ENCODE data around the gene SUGT1. TPM values are rescaled to one million over a fixed set of nuclear protein-coding genes. Genes with fewer than 3 reads are reported as not detected.

The SUGT1 gene
- polyA plus RNA-seq, 1 donor from 2014 or later = 57.5 TPM

DNA sequence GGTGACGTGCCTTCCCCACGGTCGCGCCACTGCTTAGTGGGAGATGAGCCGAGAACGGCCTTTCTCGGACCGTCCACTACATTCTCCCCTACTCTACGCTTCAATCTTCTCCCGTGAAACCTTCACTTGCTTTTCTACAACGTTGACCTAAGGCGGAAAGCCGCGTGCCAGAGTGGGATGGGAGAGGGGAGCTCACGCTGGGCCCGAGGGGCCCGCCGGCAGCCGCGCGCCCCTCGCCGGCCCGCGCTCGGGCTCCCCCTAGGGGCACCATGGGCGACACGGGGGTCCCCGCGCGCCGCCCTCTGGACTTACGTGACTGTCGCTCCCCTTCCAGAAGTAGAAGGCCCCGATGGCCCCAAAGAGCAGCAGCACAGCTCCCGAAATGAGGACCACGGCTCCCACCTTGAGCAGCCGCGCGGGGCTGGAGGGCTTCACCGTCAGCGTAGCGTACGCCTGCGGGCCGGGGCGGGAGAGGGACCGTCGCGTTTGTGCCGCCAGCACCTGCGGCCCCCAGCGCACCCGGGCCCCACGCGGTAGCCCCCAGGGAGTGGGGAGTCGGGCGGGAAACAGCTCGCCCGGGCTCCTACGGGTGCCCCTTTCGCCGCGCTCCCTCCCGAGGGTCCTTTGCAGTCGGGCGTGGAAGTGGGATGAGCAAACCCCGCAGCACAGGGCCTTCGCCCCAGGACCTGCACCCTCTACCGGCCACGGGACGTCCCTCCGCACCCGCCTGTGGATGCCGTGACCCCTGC, 86.3 kb downstream of the SUGT1 start:
- no peaks in the 10 kb centered on the region for H4K20me1 ChIP-seq (ENCODE audit: insufficient read depth)
- peaks cover 2% of the 10 kb centered on the region for H3F3A ChIP-seq (ENCODE audit: insufficient read depth, low read length, poor library complexity, severe bottlenecking)
- H3K9me2 ChIP-seq (ENCODE audit: insufficient read depth, low read length) = no peaks in the 10 kb centered on the region
- H2AFZ ChIP-seq (ENCODE audit: low read depth, low read length) = no peak overlapping the region
- H3K36me3 ChIP-seq (ENCODE audit: insufficient read depth, low read length) = no peaks in the 10 kb centered on the region
- no peaks in the 10 kb centered on the region for H3K9me3 ChIP-seq (ENCODE audit: low read length)
- TF ChIP-seq, protein P1, sequence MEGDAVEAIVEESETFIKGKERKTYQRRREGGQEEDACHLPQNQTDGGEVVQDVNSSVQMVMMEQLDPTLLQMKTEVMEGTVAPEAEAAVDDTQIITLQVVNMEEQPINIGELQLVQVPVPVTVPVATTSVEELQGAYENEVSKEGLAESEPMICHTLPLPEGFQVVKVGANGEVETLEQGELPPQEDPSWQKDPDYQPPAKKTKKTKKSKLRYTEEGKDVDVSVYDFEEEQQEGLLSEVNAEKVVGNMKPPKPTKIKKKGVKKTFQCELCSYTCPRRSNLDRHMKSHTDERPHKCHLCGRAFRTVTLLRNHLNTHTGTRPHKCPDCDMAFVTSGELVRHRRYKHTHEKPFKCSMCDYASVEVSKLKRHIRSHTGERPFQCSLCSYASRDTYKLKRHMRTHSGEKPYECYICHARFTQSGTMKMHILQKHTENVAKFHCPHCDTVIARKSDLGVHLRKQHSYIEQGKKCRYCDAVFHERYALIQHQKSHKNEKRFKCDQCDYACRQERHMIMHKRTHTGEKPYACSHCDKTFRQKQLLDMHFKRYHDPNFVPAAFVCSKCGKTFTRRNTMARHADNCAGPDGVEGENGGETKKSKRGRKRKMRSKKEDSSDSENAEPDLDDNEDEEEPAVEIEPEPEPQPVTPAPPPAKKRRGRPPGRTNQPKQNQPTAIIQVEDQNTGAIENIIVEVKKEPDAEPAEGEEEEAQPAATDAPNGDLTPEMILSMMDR (IDR thresholded peaks at IDR 0.05; ENCODE audit: poor library complexity, severe bottlenecking) = peak; percentile 41
- TF ChIP-seq, protein P2, sequence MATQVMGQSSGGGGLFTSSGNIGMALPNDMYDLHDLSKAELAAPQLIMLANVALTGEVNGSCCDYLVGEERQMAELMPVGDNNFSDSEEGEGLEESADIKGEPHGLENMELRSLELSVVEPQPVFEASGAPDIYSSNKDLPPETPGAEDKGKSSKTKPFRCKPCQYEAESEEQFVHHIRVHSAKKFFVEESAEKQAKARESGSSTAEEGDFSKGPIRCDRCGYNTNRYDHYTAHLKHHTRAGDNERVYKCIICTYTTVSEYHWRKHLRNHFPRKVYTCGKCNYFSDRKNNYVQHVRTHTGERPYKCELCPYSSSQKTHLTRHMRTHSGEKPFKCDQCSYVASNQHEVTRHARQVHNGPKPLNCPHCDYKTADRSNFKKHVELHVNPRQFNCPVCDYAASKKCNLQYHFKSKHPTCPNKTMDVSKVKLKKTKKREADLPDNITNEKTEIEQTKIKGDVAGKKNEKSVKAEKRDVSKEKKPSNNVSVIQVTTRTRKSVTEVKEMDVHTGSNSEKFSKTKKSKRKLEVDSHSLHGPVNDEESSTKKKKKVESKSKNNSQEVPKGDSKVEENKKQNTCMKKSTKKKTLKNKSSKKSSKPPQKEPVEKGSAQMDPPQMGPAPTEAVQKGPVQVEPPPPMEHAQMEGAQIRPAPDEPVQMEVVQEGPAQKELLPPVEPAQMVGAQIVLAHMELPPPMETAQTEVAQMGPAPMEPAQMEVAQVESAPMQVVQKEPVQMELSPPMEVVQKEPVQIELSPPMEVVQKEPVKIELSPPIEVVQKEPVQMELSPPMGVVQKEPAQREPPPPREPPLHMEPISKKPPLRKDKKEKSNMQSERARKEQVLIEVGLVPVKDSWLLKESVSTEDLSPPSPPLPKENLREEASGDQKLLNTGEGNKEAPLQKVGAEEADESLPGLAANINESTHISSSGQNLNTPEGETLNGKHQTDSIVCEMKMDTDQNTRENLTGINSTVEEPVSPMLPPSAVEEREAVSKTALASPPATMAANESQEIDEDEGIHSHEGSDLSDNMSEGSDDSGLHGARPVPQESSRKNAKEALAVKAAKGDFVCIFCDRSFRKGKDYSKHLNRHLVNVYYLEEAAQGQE (IDR thresholded peaks at IDR 0.05; ENCODE audit: borderline replicate concordance) = no peak
- no peak for TF ChIP-seq SMC3 (conservative IDR thresholded peaks at IDR 0.05; ENCODE audit: poor library complexity)
- no peak for TF ChIP-seq MXI1 (conservative IDR thresholded peaks at IDR 0.05; ENCODE audit: poor library complexity, severe bottlenecking)
- no peak for TF ChIP-seq POLR2AphosphoS5 (IDR thresholded peaks at IDR 0.05)
- TF ChIP-seq EZH2 (IDR thresholded peaks at IDR 0.05; ENCODE audit: borderline replicate concordance, insufficient read depth, low read length, poor library complexity, severe bottlenecking) = no peak
- no peaks in the 10 kb centered on the region for H3K79me2 ChIP-seq (replicated peaks; ENCODE audit: insufficient read depth, low read length)
- peak overlapping the region; percentile 53 for H3K9ac ChIP-seq (ENCODE audit: low read length)
- H3K4me3 ChIP-seq (ENCODE audit: low read length) = peak overlapping the region; percentile 37
- H3K4me2 ChIP-seq (ENCODE audit: low read length) = no peak overlapping the region
- peaks cover 28% of the 10 kb centered on the region for H3K27me3 ChIP-seq (ENCODE audit: insufficient read depth, low read depth, low read length)
- peak overlapping the region; percentile 86 for H3K27ac ChIP-seq (ENCODE audit: low read length)

DNA sequence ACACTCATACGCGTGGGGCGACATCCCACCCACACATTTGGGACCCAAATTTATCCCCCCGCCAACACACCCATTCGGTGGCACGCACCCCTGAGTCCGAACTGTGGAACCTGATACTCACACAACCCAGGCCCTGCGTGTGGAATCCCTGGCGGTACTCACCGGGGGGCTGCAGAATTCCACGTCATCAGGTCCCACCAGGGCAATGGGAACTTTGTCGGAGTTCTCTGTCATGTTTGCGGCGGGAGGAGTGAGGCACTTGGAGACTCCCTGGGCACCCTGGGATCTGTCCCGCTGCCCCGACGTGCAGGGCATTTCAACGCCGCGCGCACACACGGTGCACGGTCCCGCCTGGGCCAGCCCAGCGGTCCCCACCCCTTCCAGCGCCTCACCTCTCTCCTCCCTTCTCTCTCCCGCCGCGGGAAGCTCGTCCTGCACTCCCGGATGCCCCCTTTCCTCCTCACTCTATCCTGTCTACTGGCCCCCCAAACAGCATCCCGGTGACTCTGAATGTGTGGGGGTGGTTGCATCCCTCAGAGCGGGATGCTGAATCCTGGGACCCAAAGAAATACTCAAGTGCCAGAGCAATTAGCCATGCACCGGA, 86.9 kb downstream of the SUGT1 start, which contains the start of gene CNMD:
Gene CNMD, minus strand, starts transcription at position 353 of the 604 bp plus-strand sequence. Its CDS starts 119 bp downstream, at position 234.
- Histone ChIP-seq H2AFZ (ENCODE audit: low read depth, low read length) (no peak within 1 kb of the TSS), H3K9ac (ENCODE audit: low read length) (peak within 1 kb of the TSS; percentile 53)

More for the DNA sequence above, 86.9 kb downstream of the SUGT1 start, which contains the start of gene CNMD:
- Histone ChIP-seq H3K4me3 (ENCODE audit: low read length) (peak within 1 kb of the TSS; percentile 37), H3K27me3 (ENCODE audit: insufficient read depth, low read depth, low read length) (peaks cover 28% of the 10 kb centered on the region), H3K4me2 (ENCODE audit: low read length) (no peak within 1 kb of the TSS), H3F3A (ENCODE audit: insufficient read depth, low read length, poor library complexity, severe bottlenecking) (peaks cover 2% of the 10 kb centered on the region), H4K20me1 (ENCODE audit: insufficient read depth) (no peaks in the 10 kb centered on the region), H3K9me2 (ENCODE audit: insufficient read depth, low read length) (no peaks in the 10 kb centered on the region), H3K27ac (ENCODE audit: low read length) (peak within 1 kb of the TSS; percentile 86), H3K9me3 (ENCODE audit: low read length) (no peaks in the 10 kb centered on the region), H3K36me3 (ENCODE audit: insufficient read depth, low read length) (no peaks in the 10 kb centered on the region), H3K79me2 (replicated peaks; ENCODE audit: insufficient read depth, low read length) (no peaks in the 10 kb centered on the region)
- TF ChIP-seq EP300 (conservative IDR thresholded peaks at IDR 0.05; ENCODE audit: poor library complexity, severe bottlenecking) (no peak), SMC3 (conservative IDR thresholded peaks at IDR 0.05; ENCODE audit: poor library complexity) (no peak)

Data from neural cell (in vitro differentiated cells).